ENCODE results near the gene SNAPIN.

SNAPIN gene

GRCh38 chr1:153680120-153680403 lies 21.6 kb downstream of the SNAPIN start:
- no peak for DNase-seq

GRCh38 chr1:153682730-153683129 lies 24.2 kb downstream of the SNAPIN start:
- DNase-seq: no peak

- DNase-seq: no peak
These were observed 25.4 kb downstream of the SNAPIN start for GRCh38 chr1:153683854-153684253.

DNA sequence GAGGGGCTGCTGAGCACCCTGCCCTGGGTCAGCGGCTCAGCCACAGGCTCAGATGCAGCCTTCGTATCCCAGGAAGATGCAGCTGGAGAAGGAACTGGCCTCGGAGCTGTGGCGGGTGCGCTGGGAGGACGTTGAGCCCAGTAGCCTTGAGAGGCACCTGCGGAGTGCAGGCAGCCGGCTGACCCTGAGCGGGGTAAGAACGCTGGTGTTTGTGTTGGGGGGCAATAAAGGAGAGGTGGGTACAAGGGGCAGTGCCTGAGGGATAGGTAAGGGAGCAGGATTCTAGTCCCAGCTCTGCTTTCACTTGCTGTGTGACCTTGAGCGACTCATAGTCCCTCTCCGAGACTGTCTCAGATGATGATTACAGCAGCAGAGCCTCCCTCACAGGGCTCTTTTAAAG lies 26.4 kb downstream of the SNAPIN start:
- DNase-seq: no peak

DNA sequence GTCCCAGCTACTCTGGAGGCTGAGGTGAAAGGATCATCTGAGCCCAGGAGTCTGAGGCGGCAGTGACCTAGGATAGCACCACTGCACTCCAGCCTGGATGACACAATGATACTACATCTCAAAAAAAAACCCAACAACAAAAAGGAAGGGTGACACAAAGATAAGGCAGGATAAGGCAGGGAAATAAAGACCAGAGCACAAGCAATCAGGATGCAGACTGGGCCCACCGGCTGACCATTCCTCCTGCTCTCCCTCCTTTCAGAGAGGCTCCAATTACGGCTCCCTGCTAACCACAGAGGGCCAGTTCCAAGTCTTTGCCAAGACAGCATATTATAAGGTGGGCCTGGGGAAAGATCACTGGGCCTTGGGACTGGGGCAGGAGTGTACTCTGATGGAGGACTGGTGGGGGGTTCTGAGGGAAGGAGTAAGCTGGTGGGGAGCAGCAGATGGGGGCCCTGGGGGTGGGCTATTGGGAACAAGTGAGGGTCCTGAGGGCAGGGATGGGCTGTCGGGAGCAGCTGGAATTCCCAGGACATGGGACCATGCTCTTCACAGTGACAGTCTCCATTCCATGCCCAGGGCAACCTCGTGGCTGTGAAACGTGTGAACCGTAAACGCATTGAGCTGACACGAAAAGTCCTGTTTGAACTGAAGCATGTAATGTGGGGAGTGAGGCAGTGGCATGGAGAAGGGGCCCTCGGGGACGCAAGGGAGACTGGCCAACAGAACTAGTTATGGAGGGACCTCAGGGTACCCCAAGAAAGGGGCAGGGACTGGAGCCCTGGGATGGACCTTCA lies 27.2 kb downstream of the SNAPIN start:
- DNase-seq: no peak

GRCh38 chr1:153687346-153688125 lies 29.0 kb downstream of the SNAPIN start:
- no peak for DNase-seq

GRCh38 chr1:153688276-153688675 lies 29.8 kb downstream of the SNAPIN start:
- no peak for DNase-seq

DNA sequence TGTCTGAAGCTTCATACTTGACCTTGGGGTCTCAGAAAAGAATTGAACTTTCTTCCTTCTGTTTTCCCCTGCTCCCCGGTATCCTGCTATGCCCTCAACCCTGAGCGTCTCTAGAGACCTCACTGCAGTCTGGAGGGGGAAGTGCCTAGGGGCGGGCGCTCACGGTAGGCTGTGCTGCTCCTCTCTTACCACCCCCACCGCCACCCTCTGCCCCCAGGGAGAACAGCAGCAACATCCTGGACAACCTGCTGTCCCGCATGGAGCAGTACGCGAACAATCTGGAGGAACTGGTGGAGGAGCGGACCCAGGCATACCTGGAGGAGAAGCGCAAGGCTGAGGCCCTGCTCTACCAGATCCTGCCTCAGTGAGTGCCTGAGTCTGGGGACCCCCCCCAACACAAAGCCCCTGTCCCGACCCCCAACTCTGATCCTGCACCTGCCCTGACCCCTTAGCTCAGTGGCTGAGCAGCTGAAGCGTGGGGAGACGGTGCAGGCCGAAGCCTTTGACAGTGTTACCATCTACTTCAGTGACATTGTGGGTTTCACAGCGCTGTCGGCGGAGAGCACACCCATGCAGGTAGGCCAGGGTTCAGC lies 30.3 kb downstream of the SNAPIN start:
- no peak for DNase-seq

- DNase-seq: no peak
These were observed 35.0 kb downstream of the SNAPIN start for GRCh38 chr1:153693466-153693865.

GRCh38 chr1:153696741-153697140 lies 38.2 kb downstream of the SNAPIN start:
- no peak for DNase-seq

- DNase-seq: peak; percentile 61
These were observed 38.9 kb downstream of the SNAPIN start for GRCh38 chr1:153697191-153698019.

- peak; percentile 83 for DNase-seq
These were observed 39.8 kb downstream of the SNAPIN start for GRCh38 chr1:153698020-153698922.

DNA sequence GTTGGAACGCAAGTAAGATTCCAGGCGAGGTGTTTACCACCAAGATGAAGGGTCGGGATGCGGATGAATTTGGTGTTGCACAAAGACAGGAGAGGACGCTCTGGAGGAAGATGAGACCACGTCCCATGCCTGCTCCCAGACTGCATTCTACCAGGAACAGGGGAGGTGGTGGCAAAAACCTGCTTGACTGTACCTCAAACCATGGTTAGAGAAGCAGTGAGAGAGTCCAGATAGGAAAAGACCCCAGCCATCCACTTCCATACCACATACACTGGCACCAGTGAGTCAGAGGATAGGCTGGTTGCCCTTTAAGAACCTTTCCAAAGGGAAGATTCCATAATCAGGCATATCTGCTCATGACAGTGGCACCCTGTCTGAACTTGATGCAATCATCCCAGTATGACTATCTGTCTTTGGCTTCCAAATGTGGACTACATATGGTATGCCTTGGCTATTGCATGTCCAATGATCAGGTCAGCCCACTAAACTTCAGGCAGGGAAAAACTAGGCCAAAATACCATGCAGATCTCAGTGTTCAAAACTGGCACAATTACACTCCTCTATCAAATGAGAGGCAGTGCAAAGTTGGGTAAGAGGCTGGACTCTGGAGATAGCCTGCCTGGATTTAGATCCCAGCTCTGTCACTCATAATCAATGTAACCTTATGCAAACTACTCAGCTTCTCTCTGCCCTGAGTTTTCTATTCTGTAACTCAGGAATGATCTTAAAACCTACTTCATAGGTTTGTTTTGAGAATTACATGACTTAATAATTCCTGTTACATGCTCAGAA lies 40.6 kb downstream of the SNAPIN start:
- DNase-seq: peak; percentile 27

DNA sequence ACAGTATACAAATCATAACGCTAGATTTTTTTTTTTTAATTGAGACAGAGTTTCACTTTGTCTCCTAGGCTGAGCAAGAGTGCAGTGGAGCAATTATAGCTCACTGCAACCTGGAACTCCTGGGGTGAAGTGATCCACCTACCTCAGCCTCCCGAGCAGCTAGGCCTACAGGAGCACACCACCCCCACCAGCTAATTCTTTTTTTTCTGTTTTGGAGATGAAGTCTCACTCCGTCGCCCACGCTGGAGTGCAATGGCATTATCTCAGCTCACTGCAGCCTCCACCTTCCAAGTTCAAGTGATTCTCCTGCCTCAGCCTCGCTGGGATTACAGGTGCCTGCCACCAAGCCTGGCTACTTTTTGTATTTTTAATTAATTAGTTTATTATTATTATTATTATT lies 41.3 kb downstream of the SNAPIN start:
- no peak for DNase-seq

DNA sequence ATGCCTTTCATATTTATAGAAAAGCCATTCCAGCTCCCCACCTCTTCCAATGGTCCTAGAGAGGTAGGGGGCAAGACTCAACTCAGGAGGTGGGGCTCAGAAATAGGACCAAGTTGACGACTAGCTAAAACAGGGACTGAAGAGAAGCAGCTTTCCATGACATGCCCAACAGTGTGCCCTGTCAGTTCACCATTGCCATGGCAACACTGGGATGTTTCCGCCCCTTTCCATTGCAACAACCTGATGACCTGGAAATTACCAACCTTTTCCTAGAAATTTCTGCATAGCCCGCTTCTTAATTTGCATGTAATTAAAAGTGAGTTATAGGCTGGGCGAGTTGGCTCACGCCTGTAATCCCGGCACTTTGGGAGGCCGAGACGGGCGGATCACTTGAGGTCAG lies 47.0 kb downstream of the SNAPIN start:
- DNase-seq: no peak

DNA sequence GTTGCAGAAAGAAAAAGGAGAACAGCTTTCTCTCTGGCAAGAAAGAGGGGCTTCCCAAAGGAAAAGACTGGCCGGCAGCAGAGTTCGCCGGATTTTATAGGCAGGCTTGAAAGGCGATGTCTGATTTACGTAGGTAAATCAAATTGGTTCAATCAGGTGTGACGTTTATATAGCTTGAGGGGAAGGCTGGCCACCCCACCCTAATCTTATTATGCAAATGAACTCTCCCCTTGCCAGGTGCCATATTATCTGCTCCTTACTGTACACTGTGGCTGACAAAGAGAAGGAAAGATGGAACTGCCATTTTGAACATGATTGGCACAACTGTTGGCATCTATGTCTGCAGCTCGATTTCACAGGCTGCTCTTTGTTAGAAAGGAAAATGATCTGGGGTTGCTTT lies 52.5 kb downstream of the SNAPIN start:
- no peak for DNase-seq
